Stimulated activated CD4-positive, alpha-beta T cell treated with anti-CD3 and anti-CD28 coated beads, Interleukin-15, amount 100 ng/mL, for 48 hours (primary cell): ENCODE data around the gene RICTOR.
"Not testable (repeated sequence)": the region's sequence is repeated elsewhere in the genome, so short reads cannot be mapped to it uniquely, and the experiment has no call there.

ENCODE experiments used
- DNase-seq, 2 donors: peaks; one replicate each; pipeline ENCODE4 v3.0.0-alpha.2; 2020; ENCODE audit warnings: low read depth in 2 of 2

The RICTOR gene

GRCh38 chr5:39058178-39058921 is 15.8 kb downstream of the RICTOR start:
- no peak for DNase-seq

DNA sequence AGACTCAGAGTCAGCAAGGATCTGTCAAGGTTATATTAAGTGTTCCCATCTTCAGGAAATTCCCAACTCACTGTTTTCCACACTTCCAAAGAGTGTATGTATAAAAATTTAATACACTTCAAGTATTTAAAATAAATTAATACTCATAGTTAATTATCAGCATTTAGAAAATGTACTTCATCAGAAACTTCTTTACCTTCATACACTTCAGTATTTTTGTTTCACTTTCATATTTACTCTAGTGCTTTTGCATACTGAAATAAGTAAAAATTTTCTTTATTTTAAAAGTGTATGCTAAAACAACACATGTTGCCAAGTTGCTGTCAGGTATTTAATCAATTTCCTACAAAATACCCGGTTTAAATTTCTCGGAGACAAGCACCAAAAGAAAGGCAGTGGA is 16.5 kb downstream of the RICTOR start:
- no peak for DNase-seq

- no peak for DNase-seq
Measured at GRCh38 chr5:39055768-39056398, 18.3 kb downstream of the RICTOR start.

DNA sequence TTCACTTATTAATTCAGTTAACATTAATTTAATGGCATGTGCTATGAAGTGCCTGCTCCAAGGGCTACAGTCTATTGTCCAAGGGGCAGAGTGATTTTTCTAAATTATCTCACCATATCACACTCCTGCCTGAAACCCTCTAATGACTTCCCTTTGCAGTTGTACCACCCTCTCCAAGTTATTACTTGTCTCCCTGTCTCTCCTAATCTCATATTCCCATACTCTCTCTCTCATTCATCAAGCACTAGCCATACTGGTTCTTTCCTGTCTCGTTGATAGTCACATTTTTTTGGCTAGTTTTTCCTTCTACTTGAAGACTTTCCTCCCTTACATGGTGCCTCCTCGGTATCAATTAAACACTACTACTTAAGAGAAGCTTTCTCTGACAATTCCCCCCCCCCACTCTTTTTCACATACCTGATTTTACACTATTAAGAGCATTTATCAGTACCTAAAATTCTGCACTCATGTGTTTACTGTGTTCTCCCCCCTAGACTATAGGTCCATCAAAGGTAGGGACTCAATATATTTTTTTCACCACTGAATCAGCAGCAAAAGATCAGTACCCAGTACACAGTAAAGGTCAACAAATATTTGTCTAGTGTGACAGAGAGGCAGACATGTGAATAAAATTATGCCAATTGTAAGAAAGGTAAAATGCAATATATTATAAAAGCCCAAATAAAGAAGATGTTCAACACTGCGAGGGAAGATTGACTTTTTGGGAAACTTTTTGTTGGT is 19.0 kb downstream of the RICTOR start:
- no peak for DNase-seq

- no peak for DNase-seq
Measured at GRCh38 chr5:39053189-39053588, 21.0 kb downstream of the RICTOR start.

- DNase-seq: no peak
Measured at GRCh38 chr5:39052141-39052540, 22.1 kb downstream of the RICTOR start.

- no peak for DNase-seq
Measured at GRCh38 chr5:39049315-39049714, 24.9 kb downstream of the RICTOR start.

- DNase-seq: no peak
Measured at GRCh38 chr5:39040875-39041274, 33.3 kb downstream of the RICTOR start.

GRCh38 chr5:39034493-39034892 is 39.7 kb downstream of the RICTOR start:
- not testable (repeated sequence) for DNase-seq

GRCh38 chr5:39031041-39031440 is 43.2 kb downstream of the RICTOR start:
- no peak for DNase-seq

DNA sequence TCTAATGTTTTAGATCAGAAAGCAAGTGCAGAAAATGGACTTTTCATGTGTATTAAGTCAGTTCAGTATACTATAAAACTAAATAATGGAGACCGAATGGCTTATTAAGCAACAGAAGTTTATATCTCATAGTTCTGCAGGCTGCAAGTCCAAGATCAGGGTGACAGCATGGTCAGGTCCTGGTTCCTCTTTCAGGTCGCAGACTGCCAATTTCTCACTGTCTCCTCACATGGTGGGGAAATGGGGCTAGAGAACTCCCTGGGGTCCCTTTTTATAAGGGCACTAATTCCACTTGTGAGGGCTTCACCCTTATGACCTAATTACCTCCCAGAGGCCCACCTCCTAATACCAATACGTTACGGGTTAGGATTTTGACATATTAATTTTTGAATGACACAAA is 48.7 kb downstream of the RICTOR start:
- no peak for DNase-seq

GRCh38 chr5:39024884-39025283 is 49.3 kb downstream of the RICTOR start:
- no peak for DNase-seq

DNA sequence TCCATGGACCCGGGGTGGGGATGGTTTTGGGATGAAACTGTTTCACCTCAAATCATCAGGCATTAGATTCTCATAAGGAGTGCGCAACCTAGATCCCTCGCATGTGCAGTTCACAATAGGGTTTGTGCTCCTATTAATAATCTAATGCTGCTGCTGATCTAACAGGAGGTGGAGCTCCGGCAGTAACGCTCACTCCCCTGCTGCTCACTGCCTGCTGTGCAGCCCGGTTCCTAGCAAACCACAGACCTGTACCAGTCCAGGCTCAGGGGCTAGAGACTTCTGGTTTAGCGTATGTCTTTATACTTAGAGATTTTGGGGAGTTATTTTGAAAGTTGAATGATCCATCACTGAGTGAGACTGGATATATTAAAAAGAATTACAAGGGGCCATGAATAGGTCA is 50.2 kb downstream of the RICTOR start:
- DNase-seq: no peak

DNA sequence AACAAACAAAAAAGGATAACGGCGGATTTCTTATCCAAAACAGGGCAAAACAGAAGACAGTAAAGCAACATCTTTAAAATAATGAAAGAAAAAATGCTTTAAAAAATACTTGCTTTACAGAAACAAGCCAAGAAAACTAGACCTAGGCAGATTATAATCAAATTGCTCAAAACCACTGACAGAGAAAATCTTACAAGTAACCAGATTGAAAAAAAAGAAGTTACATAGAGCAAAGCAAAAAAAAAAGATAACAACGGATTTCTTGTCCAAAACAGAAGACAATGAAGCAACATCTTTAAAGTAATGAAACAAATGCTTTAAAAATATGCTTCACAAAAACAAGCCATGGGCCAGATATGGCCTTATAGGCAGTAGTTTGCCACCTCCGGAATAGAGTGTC is 51.1 kb downstream of the RICTOR start:
- no peak for DNase-seq

GRCh38 chr5:39022151-39022550 is 52.0 kb downstream of the RICTOR start:
- DNase-seq: no peak

DNA sequence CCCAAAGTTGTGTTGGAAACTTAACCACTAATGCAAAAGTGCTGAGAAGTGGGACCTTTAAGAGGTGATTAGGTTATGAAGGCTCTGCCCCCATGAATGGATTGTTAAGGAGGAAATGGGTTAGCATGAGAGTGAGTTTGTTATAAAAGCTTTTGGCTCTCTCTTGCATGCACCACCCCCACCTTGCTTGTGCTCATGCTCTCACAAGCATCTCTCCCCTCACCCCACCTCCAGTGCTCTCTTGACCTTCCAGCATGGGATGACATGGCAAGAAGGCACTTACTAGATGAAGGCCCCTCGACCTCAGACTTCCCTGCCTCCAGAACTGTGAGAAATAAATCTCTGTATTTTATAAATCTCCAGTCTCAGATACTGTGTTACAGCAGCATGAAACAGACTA is 52.8 kb downstream of the RICTOR start:
- DNase-seq: no peak

GRCh38 chr5:39020458-39020857 is 53.7 kb downstream of the RICTOR start:
- DNase-seq: no peak

GRCh38 chr5:39019254-39019653 is 54.9 kb downstream of the RICTOR start:
- DNase-seq: no peak

DNA sequence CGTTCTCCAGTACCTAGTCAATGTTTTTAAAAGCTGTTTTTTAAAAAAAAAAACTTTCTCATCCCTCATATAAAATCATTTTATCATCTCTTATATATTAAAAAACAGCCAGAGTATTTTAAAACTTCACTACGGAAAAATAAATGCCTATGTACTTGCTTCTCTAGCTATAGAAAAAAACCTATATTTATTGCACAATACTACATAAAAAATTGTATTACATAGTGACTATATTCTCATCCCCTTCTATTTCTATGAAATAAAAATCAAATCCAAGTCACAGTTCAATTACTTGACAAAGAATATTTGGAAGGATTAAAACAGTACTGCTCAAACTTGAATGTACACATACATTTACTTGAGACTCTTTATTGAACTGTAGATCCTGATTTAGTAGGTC is 56.7 kb downstream of the RICTOR start:
- no peak for DNase-seq

DNA sequence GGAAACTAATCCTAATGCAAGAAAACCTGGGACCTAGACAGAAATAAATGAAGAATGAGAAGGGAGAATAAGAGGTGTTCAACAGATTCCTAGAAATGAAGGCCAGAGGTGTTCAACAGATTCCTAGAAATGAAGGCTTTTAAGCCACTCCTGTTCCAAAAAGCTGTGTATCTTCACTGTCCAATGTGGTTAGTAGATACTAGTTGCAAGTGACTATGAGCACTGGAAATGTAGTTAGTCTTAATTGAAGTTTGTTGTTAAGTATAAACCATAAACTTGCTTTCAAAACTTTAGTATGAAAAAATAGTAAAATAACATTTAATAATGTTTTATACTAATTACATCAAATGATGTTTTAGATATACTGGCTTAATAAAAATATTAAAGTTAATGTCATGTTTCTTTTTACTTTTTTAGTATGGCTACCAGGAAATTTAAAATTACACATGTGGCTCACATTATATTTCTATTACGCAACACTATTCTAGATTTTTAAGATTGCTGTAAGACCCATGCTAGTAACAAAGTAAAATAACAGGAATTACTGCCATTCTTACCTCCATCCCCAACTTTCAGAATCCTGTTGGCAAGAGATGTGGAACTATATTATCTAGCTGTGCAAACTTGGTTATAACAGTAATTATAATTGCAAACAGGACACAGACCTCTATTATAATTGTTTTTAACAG is 57.5 kb downstream of the RICTOR start:
- DNase-seq: no peak

GRCh38 chr5:39015743-39016586 is 58.2 kb downstream of the RICTOR start:
- DNase-seq: no peak
